Measurements from ENCODE around the gene ABCC10. TPM values are rescaled to one million over a fixed set of nuclear protein-coding genes. Genes with fewer than 3 reads are reported as not detected.

Gene ABCC10
- total RNA-seq, 1 experiment from 2014 or later, result 25.5 TPM

GRCh38 chr6:43489277-43490072 lies 62.1 kb downstream of the ABCC10 start:
- POLR2A ChIA-PET, result no interaction called here
- no peaks in the 10 kb centered on the region for H3K9me3 Mint-ChIP-seq
- H3K36me3 Mint-ChIP-seq, result peaks cover 3% of the 10 kb centered on the region; the same call in 1 of the 2 replicates
- H3K27ac Mint-ChIP-seq, result peak overlapping the region; percentile 84; the same call in 1 of the 2 replicates
- no peaks in the 10 kb centered on the region; the same call in 1 of the 2 replicates for H3K27me3 Mint-ChIP-seq (ENCODE audit: low read depth)
- CTCF ChIA-PET, result interaction anchor here (0.9 to 1.5 kb wide), 3 partner anchors 17 to 183 kb away, joined by 3 to 4 read pairs (median 4); no protein-coding TSS in a partner anchor
- ATAC-seq (no peak), DNase-seq (ENCODE audit: low spot score) (no peak)
- H3K4me3 Mint-ChIP-seq, result no peak overlapping the region
- 0 out of 2 replicates have a peak, but pooled peaks have one; percentile 35 for TF ChIP-seq ZNF121 (CRISPR knock-in tag; IDR thresholded peaks at IDR 0.05)
- no peak for TF ChIP-seq ZSCAN18 (CRISPR knock-in tag; IDR thresholded peaks at IDR 0.05)
- H3K4me1 Mint-ChIP-seq, result peaks cover 26% of the 10 kb centered on the region

- Mint-ChIP-seq H3K27ac (peak overlapping the region; percentile 84), H3K27me3 (ENCODE audit: low read depth) (no peaks in the 10 kb centered on the region; the same call in 1 of the 2 replicates), H3K9me3 (no peaks in the 10 kb centered on the region), H3K4me3 (no peak overlapping the region), H3K36me3 (peaks cover 3% of the 10 kb centered on the region; the same call in 1 of the 2 replicates), H3K4me1 (peaks cover 33% of the 10 kb centered on the region)
- ChIA-PET POLR2A (no interaction called here), CTCF (interaction anchor here (7.2 kb wide), 1 partner anchor 16 kb away, joined by 75 read pairs; no protein-coding TSS in a partner anchor)
- DNase-seq (ENCODE audit: low spot score) (no peak), ATAC-seq (no peak)
- TF ChIP-seq ZSCAN18 (CRISPR knock-in tag; IDR thresholded peaks at IDR 0.05) (no peak), NR2C2 (CRISPR knock-in tag; IDR thresholded peaks at IDR 0.05) (no peak), ATF2 (CRISPR knock-in tag; IDR thresholded peaks at IDR 0.05; ENCODE audit: borderline replicate concordance, low read depth) (no peak), E2F5 (CRISPR knock-in tag; IDR thresholded peaks at IDR 0.05) (no peak), SMAD3 (CRISPR knock-in tag; IDR thresholded peaks at IDR 0.05; ENCODE audit: borderline replicate concordance) (no peak), ZMAT4 (CRISPR knock-in tag; IDR thresholded peaks at IDR 0.05) (no peak)
Observed at GRCh38 chr6:43490523-43490939, 63.2 kb downstream of the ABCC10 start.

GRCh38 chr6:43491750-43492661 lies 64.7 kb downstream of the ABCC10 start:
- no peaks in the 10 kb centered on the region; the same call in 1 of the 2 replicates for H3K27me3 Mint-ChIP-seq (ENCODE audit: low read depth)
- no peaks in the 10 kb centered on the region for H3K36me3 Mint-ChIP-seq
- no peak for ATAC-seq
- TF ChIP-seq GRHL2 (CRISPR knock-in tag; IDR thresholded peaks at IDR 0.05; ENCODE audit: insufficient replicate concordance, severe bottlenecking) (no peak), TCF7 (CRISPR knock-in tag; IDR thresholded peaks at IDR 0.05; ENCODE audit: low read depth) (no peak), HMGA2 (CRISPR knock-in tag; IDR thresholded peaks at IDR 0.05) (no peak), USF1 (CRISPR knock-in tag; IDR thresholded peaks at IDR 0.05) (no peak), ATF1 (CRISPR knock-in tag; IDR thresholded peaks at IDR 0.05) (no peak), ZNF423 (CRISPR knock-in tag; IDR thresholded peaks at IDR 0.05) (no peak), CREB1 (CRISPR knock-in tag; IDR thresholded peaks at IDR 0.05) (no peak)
- no peaks in the 10 kb centered on the region for H3K9me3 Mint-ChIP-seq
- CTCF ChIA-PET, result interaction anchor here (1.0 to 7.2 kb wide), 6 partner anchors 14 to 263 kb away, joined by 3 to 75 read pairs (median 6); partner anchors contain the start of genes DLK2, DNPH1 and LRRC73
- DNase-seq (ENCODE audit: low spot score), result no peak
- peak overlapping the region; percentile 63 for H3K27ac Mint-ChIP-seq
- POLR2A ChIA-PET, result interaction anchor here (0.5 to 1.1 kb wide), 5 partner anchors 11 to 601 kb away, joined by 3 to 4 read pairs (median 3); partner anchors contain the start of gene LRRC73
- no peak overlapping the region for H3K4me3 Mint-ChIP-seq
- H3K4me1 Mint-ChIP-seq, result peaks cover 41% of the 10 kb centered on the region
